ENCODE results near the gene CDRT4. TPM values are rescaled to one million over a fixed set of nuclear protein-coding genes. Genes with fewer than 3 reads are reported as not detected.
A peak's percentile ranks its signal among the peaks of the same experiment; 100 is the strongest.

Gene CDRT4
- total and polyA plus RNA-seq, 9 donors: 0.57 to 7.8 (median 2.2) TPM

DNA sequence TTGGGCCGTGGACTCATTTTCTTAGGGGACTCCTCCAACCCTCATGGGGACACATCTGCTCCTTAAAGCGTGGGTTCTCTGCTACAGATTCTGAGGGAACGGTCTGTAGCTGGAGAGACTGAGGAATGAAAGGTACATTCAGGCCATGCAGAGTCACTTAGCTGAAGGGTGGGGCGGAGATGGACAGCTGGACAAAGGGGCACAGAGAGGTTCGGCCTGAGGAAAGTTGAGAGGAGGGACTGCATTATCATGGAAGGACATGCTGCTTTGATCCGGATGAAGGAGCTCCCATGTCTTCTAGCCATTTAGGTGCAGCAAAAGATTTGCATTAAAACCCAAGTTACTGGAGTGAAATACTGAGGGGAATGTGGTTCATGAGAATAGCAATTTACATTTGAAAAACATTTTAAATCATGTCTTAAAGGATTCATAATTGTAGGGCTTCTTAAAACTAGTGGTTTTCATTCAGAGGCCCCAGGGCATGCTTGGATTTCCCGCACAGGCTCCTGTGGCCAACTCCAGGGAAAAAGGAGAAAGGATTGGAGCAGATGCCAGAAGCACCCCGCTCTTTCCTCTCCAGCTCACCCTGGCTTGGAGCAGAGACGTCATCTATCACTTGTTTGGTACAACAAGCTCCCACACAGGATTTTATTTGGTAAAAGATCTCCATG lies 54.2 kb downstream of the CDRT4 start:
- H3K4me1 ChIP-seq (ENCODE audit: control insufficient read depth, insufficient read depth, low read length): peaks cover 70% of the 10 kb centered on the region
- H3K27ac ChIP-seq (ENCODE audit: low read length): peak overlapping the region; percentile 94
- no peak for DNase-seq
- no peaks in the 10 kb centered on the region for H3K9me3 ChIP-seq (replicated peaks; ENCODE audit: control insufficient read depth, low read depth, low read length)
- H3K36me3 ChIP-seq (ENCODE audit: control insufficient read depth, insufficient read depth, low read length): no peaks in the 10 kb centered on the region
- no peaks in the 10 kb centered on the region for H3K27me3 ChIP-seq (ENCODE audit: control insufficient read depth, insufficient read depth, low read length)
- H3K4me3 ChIP-seq (ENCODE audit: low read length): no peak overlapping the region
- WGBS (ENCODE audit: insufficient coverage): 67% methylated on average over 5 of the region's 9 CpGs

DNA sequence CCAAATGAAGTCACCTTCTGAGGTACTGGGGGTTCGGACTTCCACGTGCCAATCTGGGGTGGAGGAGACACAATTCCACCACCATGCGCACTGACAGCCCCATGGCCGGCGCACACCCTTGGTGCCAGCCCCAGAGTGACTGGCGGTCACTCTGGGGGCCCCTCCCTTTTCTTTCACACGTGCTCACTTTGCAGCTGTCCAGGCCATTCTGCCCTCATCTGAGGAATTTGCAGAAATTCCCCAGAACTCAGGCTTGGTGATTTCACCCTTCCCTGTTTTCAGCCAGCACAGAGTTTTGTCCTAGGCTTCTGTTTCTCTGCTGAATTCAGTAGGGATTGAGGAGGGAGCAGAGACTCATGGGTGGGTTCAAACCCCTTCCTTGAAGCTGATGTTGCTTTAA lies 54.8 kb downstream of the CDRT4 start:
- H3K4me3 ChIP-seq (ENCODE audit: low read length): no peak overlapping the region
- H3K27me3 ChIP-seq (ENCODE audit: control insufficient read depth, insufficient read depth, low read length): no peaks in the 10 kb centered on the region
- peak; percentile 63 for DNase-seq
- peak overlapping the region; percentile 94 for H3K27ac ChIP-seq (ENCODE audit: low read length)
- peaks cover 68% of the 10 kb centered on the region for H3K4me1 ChIP-seq (ENCODE audit: control insufficient read depth, insufficient read depth, low read length)
- WGBS (ENCODE audit: insufficient coverage): 66% methylated on average over 6 of the region's 7 CpGs
- no peaks in the 10 kb centered on the region for H3K36me3 ChIP-seq (ENCODE audit: control insufficient read depth, insufficient read depth, low read length)
- no peaks in the 10 kb centered on the region for H3K9me3 ChIP-seq (replicated peaks; ENCODE audit: control insufficient read depth, low read depth, low read length)

GRCh38 chr17:15411384-15412198 lies 55.8 kb downstream of the CDRT4 start:
- Histone ChIP-seq H3K36me3 (ENCODE audit: control insufficient read depth, insufficient read depth, low read length) (no peaks in the 10 kb centered on the region), H3K9me3 (replicated peaks; ENCODE audit: control insufficient read depth, low read depth, low read length) (no peaks in the 10 kb centered on the region), H3K27ac (ENCODE audit: low read length) (peak overlapping the region; percentile 94), H3K4me1 (ENCODE audit: control insufficient read depth, insufficient read depth, low read length) (peaks cover 69% of the 10 kb centered on the region), H3K27me3 (ENCODE audit: control insufficient read depth, insufficient read depth, low read length) (no peaks in the 10 kb centered on the region), H3K4me3 (ENCODE audit: low read length) (no peak overlapping the region)
- WGBS (ENCODE audit: insufficient coverage): 64% methylated on average over 6 of the region's 7 CpGs
- peak; percentile 70 for DNase-seq

DNA sequence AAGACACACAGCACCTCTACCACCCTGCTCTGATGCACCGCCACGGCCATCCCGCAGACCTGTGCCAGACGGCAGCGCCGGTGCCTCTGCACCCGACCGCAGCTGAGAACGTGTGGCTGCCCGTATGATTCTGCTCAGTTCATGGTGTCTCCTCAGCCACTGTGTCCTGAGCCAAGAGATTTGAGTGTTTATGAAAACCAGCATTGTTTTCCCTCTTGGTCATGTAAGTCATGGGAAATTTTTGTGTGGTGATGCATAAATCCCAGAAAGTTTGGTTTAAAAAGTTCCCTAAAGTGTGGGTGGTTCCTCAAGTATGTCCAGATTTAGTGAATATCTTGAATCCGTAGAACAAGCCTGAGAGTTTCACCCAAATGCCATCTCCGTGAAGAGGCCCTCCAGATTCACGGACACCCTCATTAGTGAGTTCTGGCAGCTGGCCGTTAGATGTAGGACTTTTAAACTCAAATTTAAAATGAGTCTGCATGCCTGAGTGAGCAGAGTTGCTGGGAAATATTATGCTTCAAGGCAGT lies 57.6 kb downstream of the CDRT4 start:
- H3K4me1 ChIP-seq (ENCODE audit: control insufficient read depth, insufficient read depth, low read length): peaks cover 65% of the 10 kb centered on the region
- WGBS (ENCODE audit: insufficient coverage): 40% methylated on average over 4 of the region's 14 CpGs

GRCh38 chr17:15408803-15409202 lies 58.6 kb downstream of the CDRT4 start:
- no peak for DNase-seq
- Histone ChIP-seq H3K4me1 (ENCODE audit: control insufficient read depth, insufficient read depth, low read length) (peaks cover 65% of the 10 kb centered on the region), H3K27me3 (ENCODE audit: control insufficient read depth, insufficient read depth, low read length) (no peaks in the 10 kb centered on the region), H3K9me3 (replicated peaks; ENCODE audit: control insufficient read depth, low read depth, low read length) (no peaks in the 10 kb centered on the region), H3K4me3 (ENCODE audit: low read length) (no peak overlapping the region), H3K27ac (ENCODE audit: low read length) (peak overlapping the region; percentile 89), H3K36me3 (ENCODE audit: control insufficient read depth, insufficient read depth, low read length) (no peaks in the 10 kb centered on the region)
- 100% methylated on average over 2 of the region's 3 CpGs for WGBS (ENCODE audit: insufficient coverage)

More for the DNA sequence above, 57.6 kb downstream of the CDRT4 start:
- no peak overlapping the region for H3K4me3 ChIP-seq (ENCODE audit: low read length)
- DNase-seq: peak; percentile 94
- H3K27me3 ChIP-seq (ENCODE audit: control insufficient read depth, insufficient read depth, low read length): no peaks in the 10 kb centered on the region
- H3K9me3 ChIP-seq (replicated peaks; ENCODE audit: control insufficient read depth, low read depth, low read length): no peaks in the 10 kb centered on the region
- peak overlapping the region; percentile 89 for H3K27ac ChIP-seq (ENCODE audit: low read length)
- no peaks in the 10 kb centered on the region for H3K36me3 ChIP-seq (ENCODE audit: control insufficient read depth, insufficient read depth, low read length)

- 62% methylated on average over 4 of the region's 5 CpGs for WGBS (ENCODE audit: insufficient coverage)
- no peak overlapping the region for H3K27ac ChIP-seq (ENCODE audit: low read length)
- DNase-seq: no peak
- H3K4me1 ChIP-seq (ENCODE audit: control insufficient read depth, insufficient read depth, low read length): peaks cover 45% of the 10 kb centered on the region
- no peaks in the 10 kb centered on the region for H3K27me3 ChIP-seq (ENCODE audit: control insufficient read depth, insufficient read depth, low read length)
- H3K4me3 ChIP-seq (ENCODE audit: low read length): no peak overlapping the region
- H3K9me3 ChIP-seq (replicated peaks; ENCODE audit: control insufficient read depth, low read depth, low read length): no peaks in the 10 kb centered on the region
- no peaks in the 10 kb centered on the region for H3K36me3 ChIP-seq (ENCODE audit: control insufficient read depth, insufficient read depth, low read length)
These were observed 61.3 kb downstream of the CDRT4 start for GRCh38 chr17:15406081-15406480.

- H3K9me3 ChIP-seq (replicated peaks; ENCODE audit: control insufficient read depth, low read depth, low read length): no peaks in the 10 kb centered on the region
- peaks cover 38% of the 10 kb centered on the region for H3K4me1 ChIP-seq (ENCODE audit: control insufficient read depth, insufficient read depth, low read length)
- no peaks in the 10 kb centered on the region for H3K36me3 ChIP-seq (ENCODE audit: control insufficient read depth, insufficient read depth, low read length)
- no peak overlapping the region for H3K27ac ChIP-seq (ENCODE audit: low read length)
- 68% methylated on average over 4 of the region's 6 CpGs for WGBS (ENCODE audit: insufficient coverage)
- no peak overlapping the region for H3K4me3 ChIP-seq (ENCODE audit: low read length)
- H3K27me3 ChIP-seq (ENCODE audit: control insufficient read depth, insufficient read depth, low read length): no peaks in the 10 kb centered on the region
- DNase-seq: no peak
These were observed 62.4 kb downstream of the CDRT4 start for GRCh38 chr17:15405058-15405415.

DNA sequence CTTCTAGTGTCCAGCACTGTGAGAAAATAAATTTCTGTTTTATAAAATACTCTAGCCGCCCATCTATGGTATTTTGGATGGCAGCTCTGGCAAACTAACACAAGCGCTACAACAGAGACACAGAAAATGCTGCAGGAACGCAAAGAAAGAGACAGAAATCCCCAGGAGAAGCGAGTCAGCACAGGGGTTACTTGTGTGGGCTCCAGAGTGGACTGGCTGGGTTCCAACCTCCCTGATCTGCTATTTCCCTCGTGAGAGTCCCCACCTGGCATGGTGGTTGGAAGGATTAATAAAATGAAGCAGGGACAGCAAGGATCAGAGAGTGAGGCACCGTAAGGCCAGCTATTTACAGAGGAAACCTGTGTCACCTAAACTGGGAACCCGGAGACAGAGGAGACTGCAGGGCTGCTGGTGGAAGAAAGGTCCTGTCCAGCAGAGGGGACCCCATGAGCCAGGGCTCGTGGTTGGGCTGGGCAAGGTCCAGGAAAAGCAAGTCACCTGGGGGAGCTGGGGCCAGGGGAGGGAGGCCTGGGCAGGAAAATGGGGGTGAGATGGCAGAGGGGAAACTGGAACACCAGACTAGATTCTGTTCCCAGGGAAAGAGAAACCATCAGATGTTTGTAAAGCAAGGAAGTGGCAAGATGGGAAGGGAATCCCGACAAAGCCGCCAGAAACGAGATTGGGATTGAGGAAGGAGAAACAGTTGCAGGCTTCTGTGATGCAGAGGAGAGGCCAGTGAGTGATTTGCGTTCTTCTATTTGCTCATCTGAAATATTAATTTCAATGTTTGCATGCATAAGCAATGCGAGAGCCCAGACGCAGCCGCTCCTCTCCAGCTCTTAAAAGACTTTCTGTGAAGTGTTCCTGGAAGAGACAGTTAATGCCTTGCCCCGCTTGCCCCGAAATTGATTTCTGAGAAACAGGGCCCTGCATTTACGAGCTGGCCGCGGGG lies 63.0 kb downstream of the CDRT4 start:
- H3K27me3 ChIP-seq (ENCODE audit: control insufficient read depth, insufficient read depth, low read length): no peaks in the 10 kb centered on the region
- H3K27ac ChIP-seq (ENCODE audit: low read length): peak overlapping the region; percentile 58
- H3K4me1 ChIP-seq (ENCODE audit: control insufficient read depth, insufficient read depth, low read length): peaks cover 34% of the 10 kb centered on the region
- DNase-seq: peak; percentile 53
- H3K36me3 ChIP-seq (ENCODE audit: control insufficient read depth, insufficient read depth, low read length): no peaks in the 10 kb centered on the region
- H3K4me3 ChIP-seq (ENCODE audit: low read length): no peak overlapping the region
- H3K9me3 ChIP-seq (replicated peaks; ENCODE audit: control insufficient read depth, low read depth, low read length): no peaks in the 10 kb centered on the region
- WGBS (ENCODE audit: insufficient coverage): 37% methylated on average over 17 of the region's 20 CpGs

DNA sequence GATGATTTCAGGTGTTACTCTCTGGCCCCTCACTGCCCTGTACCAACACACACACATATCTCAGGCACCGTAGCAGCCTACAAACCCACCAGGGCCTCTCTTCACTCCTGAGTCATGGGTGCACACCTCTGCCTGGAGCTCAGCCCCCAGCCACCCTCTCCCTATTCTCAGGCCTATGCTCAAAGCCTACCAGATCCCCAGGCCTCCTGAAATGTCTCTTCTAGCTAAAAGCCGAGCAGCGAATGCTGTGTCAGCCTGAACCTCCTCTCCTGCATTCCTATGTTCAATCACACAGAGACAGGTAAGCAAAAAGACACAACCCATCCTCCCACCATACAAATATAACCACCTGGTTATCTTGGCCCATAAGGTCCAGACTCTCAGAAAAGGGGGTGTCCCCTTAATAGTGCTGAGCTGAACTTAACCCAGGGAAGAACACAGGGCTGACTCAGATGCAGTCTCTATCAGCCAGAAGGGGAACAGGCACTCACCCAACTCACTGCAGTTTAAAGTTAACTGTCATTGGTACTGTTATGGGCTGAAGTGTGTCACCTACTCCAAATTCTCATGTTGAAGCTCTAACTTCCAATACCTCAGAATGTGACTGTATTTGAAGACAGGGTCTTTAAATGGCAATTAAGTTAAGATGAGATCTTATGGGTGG lies 64.0 kb downstream of the CDRT4 start:
- Histone ChIP-seq H3K9me3 (replicated peaks; ENCODE audit: control insufficient read depth, low read depth, low read length) (no peaks in the 10 kb centered on the region), H3K4me1 (ENCODE audit: control insufficient read depth, insufficient read depth, low read length) (peaks cover 37% of the 10 kb centered on the region), H3K27me3 (ENCODE audit: control insufficient read depth, insufficient read depth, low read length) (no peaks in the 10 kb centered on the region), H3K4me3 (ENCODE audit: low read length) (no peak overlapping the region), H3K27ac (ENCODE audit: low read length) (no peak overlapping the region), H3K36me3 (ENCODE audit: control insufficient read depth, insufficient read depth, low read length) (no peaks in the 10 kb centered on the region)
- DNase-seq: no peak
- 54% methylated on average over 3 of the region's 3 CpGs for WGBS (ENCODE audit: insufficient coverage)
